ENCODE measurements around the gene CWC22. TPM values are rescaled to one million over a fixed set of nuclear protein-coding genes. Genes with fewer than 3 reads are reported as not detected.
"Not testable (repeated sequence)": the region's sequence is repeated elsewhere in the genome, so short reads cannot be mapped to it uniquely, and the experiment has no call there.

CWC22 gene
- total RNA-seq, 5 donors from 2014 or later (not counting 1 experiment from before 2014, with no cell fraction given): 16.1 to 24.1 (median 22.6) TPM

- Mint-ChIP-seq H3K27ac (no peak overlapping the region), H3K36me3 (peaks cover 48% of the 10 kb centered on the region), H3K9me3 (no peaks in the 10 kb centered on the region), H3K27me3 (no peaks in the 10 kb centered on the region), H3K4me3 (no peak overlapping the region), H3K4me1 (no peaks in the 10 kb centered on the region)
- Histone ChIP-seq H3K4me3 (ENCODE audit: control insufficient read depth in 1 of 2, extremely low read depth in 1 of 2, low read length in 1 of 2) (no peak overlapping the region), H3K4me1 (ENCODE audit: control insufficient read depth in 1 of 2, extremely low read depth in 1 of 2, insufficient read depth in 2 of 2, low read length in 2 of 2) (no peaks in the 10 kb centered on the region), H3K9me3 (no peaks in the 10 kb centered on the region), H3K27me3 (replicated peaks in 1 of 2; ENCODE audit: control insufficient read depth in 2 of 2, extremely low read depth in 1 of 2, insufficient read depth in 2 of 2, low read length in 1 of 2) (no peaks in the 10 kb centered on the region), H3K27ac (ENCODE audit: low read length) (no peak overlapping the region), H3K36me3 (ENCODE audit: control insufficient read depth in 2 of 2, extremely low read depth in 1 of 2, insufficient read depth in 1 of 2, low read length in 1 of 2) (peaks cover 9 to 34% of the 10 kb centered on the region in 2 donors)
- DNase-seq (no peak), ATAC-seq (replicated peaks in 1 of 4) (no peak)
- ChIA-PET CTCF (no interaction called here), POLR2A (no interaction called here)
- WGBS (ENCODE audit: insufficient coverage): no CpG with 5 or more reads among the region's 4 CpGs
Measured at GRCh38 chr2:179963626-179964025, 43.5 kb downstream of the CWC22 start.

- H3K4me1 ChIP-seq (ENCODE audit: control insufficient read depth in 1 of 2, extremely low read depth in 1 of 2, insufficient read depth in 2 of 2, low read length in 2 of 2); H3K27ac Mint-ChIP-seq; H3K4me3 ChIP-seq (ENCODE audit: control insufficient read depth in 1 of 2, extremely low read depth in 1 of 2, low read length in 1 of 2); H3K27me3 ChIP-seq (replicated peaks in 1 of 2; ENCODE audit: control insufficient read depth in 2 of 2, extremely low read depth in 1 of 2, insufficient read depth in 2 of 2, low read length in 1 of 2); H3K4me3 Mint-ChIP-seq; H3K9me3 Mint-ChIP-seq; ATAC-seq (replicated peaks in 1 of 4); CTCF ChIA-PET; H3K4me1 Mint-ChIP-seq; H3K27ac ChIP-seq (ENCODE audit: low read length); DNase-seq; H3K9me3 ChIP-seq; H3K27me3 Mint-ChIP-seq: not testable (repeated sequence)
- POLR2A ChIA-PET: interaction anchor here in 1 of 2 donors (0.6 kb wide), 1 partner anchor 1009 kb away, joined by 4 read pairs; no protein-coding TSS in a partner anchor
- H3K36me3 Mint-ChIP-seq: peaks cover 37% of the 10 kb centered on the region
- no CpG with 5 or more reads among the region's 4 CpGs for WGBS (ENCODE audit: insufficient coverage)
- peaks cover 0 to 40% of the 10 kb centered on the region in 2 donors for H3K36me3 ChIP-seq (ENCODE audit: control insufficient read depth in 2 of 2, extremely low read depth in 1 of 2, insufficient read depth in 1 of 2, low read length in 1 of 2)
Measured at GRCh38 chr2:179958251-179958650, 48.8 kb downstream of the CWC22 start.

- Histone ChIP-seq H3K36me3 (ENCODE audit: control insufficient read depth in 2 of 2, extremely low read depth in 1 of 2, insufficient read depth in 1 of 2, low read length in 1 of 2) (peaks cover 0 to 55% of the 10 kb centered on the region in 2 donors), H3K27ac (ENCODE audit: low read length) (no peak overlapping the region), H3K4me1 (ENCODE audit: control insufficient read depth in 1 of 2, extremely low read depth in 1 of 2, insufficient read depth in 2 of 2, low read length in 2 of 2) (no peaks in the 10 kb centered on the region), H3K9me3 (no peaks in the 10 kb centered on the region), H3K27me3 (replicated peaks in 1 of 2; ENCODE audit: control insufficient read depth in 2 of 2, extremely low read depth in 1 of 2, insufficient read depth in 2 of 2, low read length in 1 of 2) (no peaks in the 10 kb centered on the region), H3K4me3 (ENCODE audit: control insufficient read depth in 1 of 2, extremely low read depth in 1 of 2, low read length in 1 of 2) (no peak overlapping the region)
- ChIA-PET POLR2A (no interaction called here), CTCF (no interaction called here)
- Mint-ChIP-seq H3K27me3 (no peaks in the 10 kb centered on the region), H3K4me1 (no peaks in the 10 kb centered on the region), H3K36me3 (peaks cover 59% of the 10 kb centered on the region), H3K4me3 (no peak overlapping the region), H3K9me3 (no peaks in the 10 kb centered on the region), H3K27ac (no peak overlapping the region)
- no peak for ATAC-seq (replicated peaks in 1 of 4)
- no CpG with 5 or more reads among the region's 4 CpGs for WGBS (ENCODE audit: insufficient coverage)
- DNase-seq: no peak
Measured at GRCh38 chr2:179954026-179954425, 53.1 kb downstream of the CWC22 start.

- H3K4me1 ChIP-seq (ENCODE audit: control insufficient read depth in 1 of 2, extremely low read depth in 1 of 2, insufficient read depth in 2 of 2, low read length in 2 of 2): no peaks in the 10 kb centered on the region
- H3K9me3 Mint-ChIP-seq: no peaks in the 10 kb centered on the region
- no peaks in the 10 kb centered on the region for H3K27me3 ChIP-seq (replicated peaks in 1 of 2; ENCODE audit: control insufficient read depth in 2 of 2, extremely low read depth in 1 of 2, insufficient read depth in 2 of 2, low read length in 1 of 2)
- ChIA-PET POLR2A (interaction anchor here in 1 of 2 donors (0.6 kb wide), 1 partner anchor 1591 kb away, joined by 3 read pairs; no protein-coding TSS in a partner anchor), CTCF (no interaction called here)
- no peak overlapping the region for H3K27ac Mint-ChIP-seq
- H3K4me3 ChIP-seq (ENCODE audit: control insufficient read depth in 1 of 2, extremely low read depth in 1 of 2, low read length in 1 of 2): no peak overlapping the region
- H3K27me3 Mint-ChIP-seq: no peaks in the 10 kb centered on the region
- no peak overlapping the region for H3K4me3 Mint-ChIP-seq
- ATAC-seq (replicated peaks in 1 of 4) (no peak), DNase-seq (no peak)
- H3K4me1 Mint-ChIP-seq: no peaks in the 10 kb centered on the region
- peaks cover 66% of the 10 kb centered on the region for H3K36me3 Mint-ChIP-seq
- no peak overlapping the region for H3K27ac ChIP-seq (ENCODE audit: low read length)
- no peaks in the 10 kb centered on the region for H3K9me3 ChIP-seq
- WGBS (ENCODE audit: insufficient coverage): no CpG with 5 or more reads among the region's 1 CpG
- H3K36me3 ChIP-seq (ENCODE audit: control insufficient read depth in 2 of 2, extremely low read depth in 1 of 2, insufficient read depth in 1 of 2, low read length in 1 of 2): peaks cover 0 to 60% of the 10 kb centered on the region in 2 donors
Measured at GRCh38 chr2:179953359-179953758, 53.7 kb downstream of the CWC22 start.

- H3K27me3 Mint-ChIP-seq: no peaks in the 10 kb centered on the region
- Histone ChIP-seq H3K27me3 (replicated peaks in 1 of 2; ENCODE audit: control insufficient read depth in 2 of 2, extremely low read depth in 1 of 2, insufficient read depth in 2 of 2, low read length in 1 of 2) (no peaks in the 10 kb centered on the region), H3K36me3 (ENCODE audit: control insufficient read depth in 2 of 2, extremely low read depth in 1 of 2, insufficient read depth in 1 of 2, low read length in 1 of 2) (peaks cover 0 to 64% of the 10 kb centered on the region in 2 donors), H3K27ac (ENCODE audit: low read length) (no peak overlapping the region), H3K4me3 (ENCODE audit: control insufficient read depth in 1 of 2, extremely low read depth in 1 of 2, low read length in 1 of 2) (no peak overlapping the region), H3K9me3 (no peaks in the 10 kb centered on the region), H3K4me1 (ENCODE audit: control insufficient read depth in 1 of 2, extremely low read depth in 1 of 2, insufficient read depth in 2 of 2, low read length in 2 of 2) (no peaks in the 10 kb centered on the region)
- CTCF ChIA-PET: no interaction called here
- DNase-seq: no peak
- H3K36me3 Mint-ChIP-seq: peaks cover 69% of the 10 kb centered on the region
- WGBS (ENCODE audit: insufficient coverage): no CpG with 5 or more reads among the region's 2 CpGs
- H3K9me3 Mint-ChIP-seq: no peaks in the 10 kb centered on the region
- no peak overlapping the region for H3K27ac Mint-ChIP-seq
- no peaks in the 10 kb centered on the region for H3K4me1 Mint-ChIP-seq
- no peak overlapping the region for H3K4me3 Mint-ChIP-seq
- no peak for ATAC-seq (replicated peaks in 1 of 4)
- POLR2A ChIA-PET: interaction anchor here in 1 of 2 donors (0.6 kb wide), 1 partner anchor 1592 kb away, joined by 3 read pairs; no protein-coding TSS in a partner anchor
Measured at GRCh38 chr2:179952658-179953057, 54.4 kb downstream of the CWC22 start.

- ChIA-PET CTCF (no interaction called here), POLR2A (no interaction called here)
- H3K4me1 ChIP-seq (ENCODE audit: control insufficient read depth in 1 of 2, extremely low read depth in 1 of 2, insufficient read depth in 2 of 2, low read length in 2 of 2): no peaks in the 10 kb centered on the region
- H3K4me3 ChIP-seq (ENCODE audit: control insufficient read depth in 1 of 2, extremely low read depth in 1 of 2, low read length in 1 of 2): no peak overlapping the region
- H3K27me3 ChIP-seq (replicated peaks in 1 of 2; ENCODE audit: control insufficient read depth in 2 of 2, extremely low read depth in 1 of 2, insufficient read depth in 2 of 2, low read length in 1 of 2): no peaks in the 10 kb centered on the region
- H3K9me3 Mint-ChIP-seq: no peaks in the 10 kb centered on the region
- ATAC-seq (replicated peaks in 1 of 4): no peak
- WGBS (ENCODE audit: insufficient coverage): 95% methylated on average over 1 of the region's 1 CpG
- H3K27ac Mint-ChIP-seq: peak overlapping the region in 1 of 2 donors; percentile 30
- H3K9me3 ChIP-seq: no peaks in the 10 kb centered on the region
- H3K36me3 ChIP-seq (ENCODE audit: control insufficient read depth in 2 of 2, extremely low read depth in 1 of 2, insufficient read depth in 1 of 2, low read length in 1 of 2): peaks cover 0 to 67% of the 10 kb centered on the region in 2 donors
- DNase-seq: no peak
- peaks cover 67% of the 10 kb centered on the region for H3K36me3 Mint-ChIP-seq
- H3K27me3 Mint-ChIP-seq: no peaks in the 10 kb centered on the region
- H3K27ac ChIP-seq (ENCODE audit: low read length): no peak overlapping the region
- no peak overlapping the region for H3K4me3 Mint-ChIP-seq
- no peaks in the 10 kb centered on the region for H3K4me1 Mint-ChIP-seq
Measured at GRCh38 chr2:179951680-179952079, 55.4 kb downstream of the CWC22 start.

GRCh38 chr2:179950391-179950790 is 56.7 kb downstream of the CWC22 start:
- ATAC-seq (replicated peaks in 1 of 4): no peak

More at GRCh38 chr2:179950391-179950790, 56.7 kb downstream of the CWC22 start:
- H3K4me1 ChIP-seq (ENCODE audit: control insufficient read depth in 1 of 2, extremely low read depth in 1 of 2, insufficient read depth in 2 of 2, low read length in 2 of 2): no peaks in the 10 kb centered on the region
- no peak for DNase-seq
- Mint-ChIP-seq H3K27me3 (no peaks in the 10 kb centered on the region), H3K27ac (no peak overlapping the region), H3K4me1 (no peaks in the 10 kb centered on the region), H3K9me3 (no peaks in the 10 kb centered on the region), H3K4me3 (no peak overlapping the region), H3K36me3 (peaks cover 69% of the 10 kb centered on the region)
- H3K4me3 ChIP-seq (ENCODE audit: control insufficient read depth in 1 of 2, extremely low read depth in 1 of 2, low read length in 1 of 2): no peak overlapping the region
- ChIA-PET CTCF (interaction anchor here (0.5 to 0.6 kb wide), 2 partner anchors 46 to 1079 kb away, joined by 4 read pairs; no protein-coding TSS in a partner anchor), POLR2A (no interaction called here)
- peaks cover 0 to 74% of the 10 kb centered on the region in 2 donors for H3K36me3 ChIP-seq (ENCODE audit: control insufficient read depth in 2 of 2, extremely low read depth in 1 of 2, insufficient read depth in 1 of 2, low read length in 1 of 2)
- H3K9me3 ChIP-seq: no peaks in the 10 kb centered on the region
- WGBS (ENCODE audit: insufficient coverage): 100% methylated on average over 2 of the region's 5 CpGs
- H3K27me3 ChIP-seq (replicated peaks in 1 of 2; ENCODE audit: control insufficient read depth in 2 of 2, extremely low read depth in 1 of 2, insufficient read depth in 2 of 2, low read length in 1 of 2): no peaks in the 10 kb centered on the region
- no peak overlapping the region for H3K27ac ChIP-seq (ENCODE audit: low read length)

Measured in T-cell (primary cell).